Activated CD4-positive, CD25-positive, alpha-beta regulatory T cell treated with anti-CD3 and anti-CD28 coated beads, Interleukin-2, amount 50 U/mL, for 16 hours (primary cell): Measurements from ENCODE around the gene WFS1.

Experiments
- DNase-seq: peaks from one replicate; pipeline ENCODE4 v3.0.0-alpha.2; 2020; ENCODE audit warnings: low read depth, low spot score

Gene WFS1, protein sequence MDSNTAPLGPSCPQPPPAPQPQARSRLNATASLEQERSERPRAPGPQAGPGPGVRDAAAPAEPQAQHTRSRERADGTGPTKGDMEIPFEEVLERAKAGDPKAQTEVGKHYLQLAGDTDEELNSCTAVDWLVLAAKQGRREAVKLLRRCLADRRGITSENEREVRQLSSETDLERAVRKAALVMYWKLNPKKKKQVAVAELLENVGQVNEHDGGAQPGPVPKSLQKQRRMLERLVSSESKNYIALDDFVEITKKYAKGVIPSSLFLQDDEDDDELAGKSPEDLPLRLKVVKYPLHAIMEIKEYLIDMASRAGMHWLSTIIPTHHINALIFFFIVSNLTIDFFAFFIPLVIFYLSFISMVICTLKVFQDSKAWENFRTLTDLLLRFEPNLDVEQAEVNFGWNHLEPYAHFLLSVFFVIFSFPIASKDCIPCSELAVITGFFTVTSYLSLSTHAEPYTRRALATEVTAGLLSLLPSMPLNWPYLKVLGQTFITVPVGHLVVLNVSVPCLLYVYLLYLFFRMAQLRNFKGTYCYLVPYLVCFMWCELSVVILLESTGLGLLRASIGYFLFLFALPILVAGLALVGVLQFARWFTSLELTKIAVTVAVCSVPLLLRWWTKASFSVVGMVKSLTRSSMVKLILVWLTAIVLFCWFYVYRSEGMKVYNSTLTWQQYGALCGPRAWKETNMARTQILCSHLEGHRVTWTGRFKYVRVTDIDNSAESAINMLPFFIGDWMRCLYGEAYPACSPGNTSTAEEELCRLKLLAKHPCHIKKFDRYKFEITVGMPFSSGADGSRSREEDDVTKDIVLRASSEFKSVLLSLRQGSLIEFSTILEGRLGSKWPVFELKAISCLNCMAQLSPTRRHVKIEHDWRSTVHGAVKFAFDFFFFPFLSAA

GRCh38 chr4:6269616-6270511, at the start of gene WFS1:
TSS of gene WFS1 (plus strand) at chr4:6269850. CDS start at chr4:6277456, 7,606 bp downstream.
- peak; percentile 86 for DNase-seq

GRCh38 chr4:6221301-6221850, 48.3 kb upstream of the WFS1 start:
- no peak for DNase-seq

DNA sequence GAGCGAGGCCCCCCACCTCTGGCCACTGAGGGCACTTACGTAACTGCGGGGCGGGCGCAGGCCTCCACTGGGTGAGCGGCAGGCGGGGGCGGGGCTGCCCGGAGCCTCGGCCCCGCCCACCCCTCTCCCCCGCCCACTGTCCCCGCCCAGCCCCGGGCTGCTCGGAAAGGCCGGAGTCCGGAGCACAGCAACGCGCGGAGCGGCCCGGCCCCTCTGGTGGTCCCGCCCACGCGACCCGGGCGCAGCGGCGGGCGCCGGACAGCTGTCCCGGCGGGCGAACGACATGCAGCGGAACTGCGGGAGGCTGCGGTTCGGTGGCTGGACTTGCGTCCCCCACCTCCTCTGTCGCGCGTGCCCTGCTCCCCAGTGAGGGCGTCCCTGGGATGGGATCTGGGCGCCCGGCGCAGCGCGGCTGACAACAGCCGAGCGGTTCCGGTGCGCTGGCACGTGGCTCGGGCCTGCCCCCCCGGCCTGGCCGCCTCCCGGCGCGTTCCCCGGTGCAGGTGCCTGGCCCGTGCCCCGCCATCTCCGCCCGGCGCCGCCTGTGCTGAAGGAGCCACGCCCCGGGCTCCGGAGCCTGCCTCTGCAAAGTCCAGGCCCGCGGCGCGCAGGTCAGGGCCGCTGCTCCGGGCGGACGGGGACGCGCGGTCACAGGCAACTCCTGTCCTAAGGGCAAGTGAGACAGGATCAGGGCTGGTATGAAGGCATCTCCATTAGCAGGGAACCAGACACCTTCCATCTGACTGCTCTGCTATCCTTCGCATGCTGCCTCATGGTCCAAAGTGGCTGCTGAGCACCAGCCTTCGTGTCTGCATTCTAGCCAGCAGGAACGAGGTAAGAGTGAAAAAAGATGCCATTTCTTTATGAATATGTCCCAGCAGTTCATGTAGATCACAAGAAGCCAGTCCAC, 47.5 kb upstream of the WFS1 start:
- no peak for DNase-seq

- no peak for DNase-seq
These were observed 46.8 kb upstream of the WFS1 start for GRCh38 chr4:6222761-6223292.

GRCh38 chr4:6224735-6225134, 44.9 kb upstream of the WFS1 start:
- DNase-seq: no peak

- no peak for DNase-seq
These were observed 44.2 kb upstream of the WFS1 start for GRCh38 chr4:6225469-6225868.

GRCh38 chr4:6226506-6226905, 43.1 kb upstream of the WFS1 start:
- DNase-seq: no peak

DNA sequence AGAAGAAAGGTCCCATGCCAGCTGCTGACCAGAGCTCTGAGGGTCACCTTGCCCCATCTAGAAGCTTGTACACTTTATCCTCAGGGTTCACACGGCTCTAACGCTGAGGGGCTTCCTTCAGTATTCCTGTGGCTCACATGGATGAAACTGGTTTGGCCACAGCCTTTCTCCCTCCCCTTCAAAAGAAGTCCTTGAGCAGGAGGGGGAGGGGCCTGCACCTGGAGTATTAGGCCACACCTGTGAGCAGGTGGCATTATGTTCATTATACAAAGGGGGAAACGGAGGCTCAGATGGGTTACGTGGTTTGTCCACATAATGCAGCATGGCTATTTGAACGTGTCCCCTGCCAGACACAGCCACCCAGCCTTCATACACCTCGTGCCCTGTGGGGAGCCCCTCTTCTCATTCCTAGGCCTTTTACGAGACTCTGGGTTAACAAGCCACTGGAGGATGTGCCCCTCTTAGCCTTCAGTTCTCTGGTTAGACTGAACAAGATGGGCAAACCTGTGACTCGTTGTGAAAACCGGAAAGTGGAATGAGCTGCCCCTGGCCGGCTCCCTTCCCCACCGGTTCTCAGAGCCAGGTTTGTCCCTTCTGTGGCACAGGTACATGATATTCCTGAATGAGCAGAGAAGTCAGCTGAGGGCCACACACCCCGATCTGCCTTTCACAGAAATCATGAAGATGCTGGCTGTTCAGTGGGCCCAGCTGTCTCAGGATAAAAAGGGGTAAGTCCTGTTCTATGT, 42.1 kb upstream of the WFS1 start:
- no peak for DNase-seq

GRCh38 chr4:6228158-6229067, 41.2 kb upstream of the WFS1 start:
- no peak for DNase-seq

DNA sequence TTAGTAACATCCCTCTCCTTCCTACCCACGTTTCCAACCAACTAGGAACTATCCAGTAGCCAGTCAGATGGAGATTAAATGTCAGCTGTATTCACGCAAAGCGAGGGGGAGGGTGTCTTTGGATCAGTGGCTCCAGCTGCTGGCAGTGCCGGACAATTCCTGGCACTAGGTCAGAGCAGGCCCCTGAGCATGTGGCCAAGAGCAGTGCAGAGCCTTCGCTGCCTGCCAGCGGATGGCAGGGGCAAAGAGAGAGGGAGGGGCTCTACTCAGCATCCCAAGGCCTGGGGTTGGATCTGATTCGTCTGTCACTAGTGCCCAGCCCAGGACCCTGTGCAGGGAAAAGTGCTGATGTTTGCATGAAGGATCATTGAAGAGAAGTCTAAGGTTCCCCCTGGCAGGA, 40.6 kb upstream of the WFS1 start:
- no peak for DNase-seq

GRCh38 chr4:6229671-6230501, 39.8 kb upstream of the WFS1 start:
- no peak for DNase-seq

GRCh38 chr4:6230502-6230785, 39.2 kb upstream of the WFS1 start:
- DNase-seq: no peak

DNA sequence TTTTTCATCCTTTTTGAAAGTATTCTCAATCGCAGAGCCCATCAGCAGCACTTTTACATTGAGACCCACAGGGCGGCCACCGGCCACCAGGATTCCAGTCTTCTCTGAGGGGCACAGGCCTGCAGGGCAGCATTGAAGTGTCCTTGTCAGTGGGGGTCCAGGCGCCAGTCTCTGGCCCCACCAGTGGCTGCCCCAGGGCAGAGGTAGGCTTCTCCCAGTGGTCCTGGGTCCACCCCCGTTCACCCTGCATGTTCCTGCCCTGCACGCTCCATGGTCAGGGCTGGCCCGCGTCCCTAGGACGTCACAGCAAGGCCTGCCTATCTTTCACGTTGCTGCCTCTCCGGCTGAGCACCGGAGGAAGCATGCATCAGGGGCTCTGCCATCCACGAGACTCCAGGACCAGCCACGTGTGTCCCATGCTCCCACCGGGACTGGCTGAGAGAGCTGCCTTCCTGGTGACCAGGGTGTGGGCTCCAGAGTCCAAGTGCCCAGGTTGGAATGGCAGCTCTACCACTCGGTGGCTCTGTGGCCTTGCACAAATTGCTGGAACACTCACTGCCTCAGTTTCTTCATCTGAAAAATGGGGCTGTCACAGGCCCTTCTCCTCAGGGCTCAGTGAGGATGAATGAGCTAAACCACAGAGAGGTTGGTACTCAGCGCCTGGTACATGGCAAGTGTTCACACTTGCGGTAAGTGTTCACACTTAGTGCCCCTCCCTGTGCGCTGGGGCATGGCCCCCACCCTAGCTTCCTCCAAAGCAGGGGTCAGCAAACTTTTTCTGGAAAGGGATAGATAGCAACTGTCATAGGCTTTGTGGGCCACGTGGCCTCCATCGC, 38.6 kb upstream of the WFS1 start:
- DNase-seq: no peak

DNA sequence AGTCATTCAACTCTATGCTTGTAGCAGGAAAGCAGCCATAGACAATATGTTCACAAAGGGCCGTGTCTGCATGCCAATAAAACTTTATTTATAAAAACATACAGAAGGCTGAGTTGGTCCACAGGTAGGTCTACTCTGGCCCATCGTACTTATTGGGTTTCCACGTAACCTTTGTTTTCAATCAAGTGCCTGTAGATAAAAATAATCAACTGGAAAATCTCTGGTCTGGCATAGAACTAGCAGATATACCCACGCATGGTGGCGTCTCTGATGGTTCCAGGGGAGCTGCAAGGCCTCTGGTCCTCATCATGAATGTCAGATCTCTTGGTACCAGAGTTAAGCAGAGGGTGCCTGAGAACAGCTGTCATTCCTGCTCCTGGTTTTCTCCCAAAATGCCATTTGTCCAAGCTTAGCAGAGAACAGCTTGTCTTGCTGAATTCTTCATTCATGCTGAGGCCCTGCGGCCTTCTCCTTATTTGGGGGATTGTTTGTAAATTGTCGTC, 37.9 kb upstream of the WFS1 start:
- DNase-seq: no peak

DNA sequence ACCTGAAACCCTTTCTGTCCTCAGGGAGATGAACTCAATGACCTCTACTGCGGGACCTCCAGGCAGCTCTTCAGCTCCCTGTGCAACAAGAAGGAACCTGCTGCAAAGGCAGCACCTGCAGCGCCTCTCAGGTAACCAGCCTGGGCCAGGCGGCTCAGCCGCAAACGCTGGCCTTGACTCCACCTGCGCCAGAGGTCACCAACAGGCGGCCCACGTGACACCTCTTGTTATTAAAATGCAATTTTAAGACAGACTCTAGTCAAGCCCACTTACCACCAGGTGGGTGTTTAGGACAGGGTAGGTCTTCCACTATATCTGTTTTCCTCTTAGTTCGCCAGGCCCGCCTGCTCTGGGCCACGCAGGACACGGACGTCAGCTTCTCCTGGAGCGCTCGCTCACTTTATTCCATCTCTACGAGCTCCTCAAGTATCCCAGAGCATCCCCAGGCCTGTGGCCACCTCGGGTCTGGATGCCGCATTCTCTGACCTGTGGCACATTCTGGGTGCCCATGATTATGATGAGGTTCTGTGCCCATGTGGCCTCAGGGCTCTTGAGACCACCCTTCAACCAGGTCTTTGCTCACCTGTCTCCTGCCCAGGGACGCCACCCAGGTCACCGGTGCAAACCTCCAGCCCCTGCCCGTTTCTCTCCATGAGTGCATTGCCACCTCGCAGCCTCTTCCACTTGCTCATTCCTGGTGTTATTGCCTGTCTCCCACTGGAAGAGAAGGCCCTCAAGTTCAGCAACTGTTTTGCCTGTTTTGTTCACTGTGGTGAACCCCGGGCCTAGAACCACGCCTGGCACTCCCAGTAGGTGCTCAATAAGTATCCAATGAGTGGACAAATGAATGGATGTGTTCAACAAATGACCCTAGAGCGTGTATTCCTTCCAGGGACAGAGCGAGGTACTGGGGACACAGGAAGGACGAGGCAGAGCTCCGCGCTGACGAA, 36.5 kb upstream of the WFS1 start:
- DNase-seq: no peak
